Activated naive CD8-positive, alpha-beta T cell treated with anti-CD3 and anti-CD28 coated beads for 36 hours (primary cell): ENCODE measurements around the gene RHOB. TPM values are rescaled to one million over a fixed set of nuclear protein-coding genes. Genes with fewer than 3 reads are reported as not detected.
A peak's percentile ranks its signal among the peaks of the same experiment; 100 is the strongest.
"Not testable (repeated sequence)": the region's sequence is repeated elsewhere in the genome, so short reads cannot be mapped to it uniquely, and the experiment has no call there.

Experiments
- DNase-seq: peaks from one replicate; pipeline ENCODE4 v3.0.0; 2021
- H3K27ac Mint-ChIP-seq: one replicate; pipeline ENCODE4 v1.8.0; 2022; ENCODE audit warnings: mild to moderate bottlenecking, moderate library complexity, mixed read lengths
- H3K27me3 Mint-ChIP-seq: one replicate; pipeline ENCODE4 v1.8.0; 2022; ENCODE audit warnings: mild to moderate bottlenecking, mixed read lengths
- H3K36me3 Mint-ChIP-seq: one replicate; pipeline ENCODE4 v1.8.0; 2021; ENCODE audit warnings: mild to moderate bottlenecking, mixed read lengths
- H3K4me1 Mint-ChIP-seq: one replicate; pipeline ENCODE4 v1.8.0; 2021; ENCODE audit warnings: mixed read lengths
- H3K4me3 Mint-ChIP-seq: one replicate; pipeline ENCODE4 v1.8.0; 2022; ENCODE audit warnings: mild to moderate bottlenecking, moderate library complexity, mixed read lengths
- H3K9me3 Mint-ChIP-seq: one replicate; pipeline ENCODE4 v1.8.0; 2022; ENCODE audit warnings: mixed read lengths
- total RNA-seq, 2 experiments: library from RNA; stranded (reverse); gene quantifications; one replicate each; pipeline ENCODE4 v1.2.3, GENCODE V29; 2021

Gene RHOB
- total RNA-seq, 2 experiments from 2014 or later, result 13.4 to 13.7 TPM

DNA sequence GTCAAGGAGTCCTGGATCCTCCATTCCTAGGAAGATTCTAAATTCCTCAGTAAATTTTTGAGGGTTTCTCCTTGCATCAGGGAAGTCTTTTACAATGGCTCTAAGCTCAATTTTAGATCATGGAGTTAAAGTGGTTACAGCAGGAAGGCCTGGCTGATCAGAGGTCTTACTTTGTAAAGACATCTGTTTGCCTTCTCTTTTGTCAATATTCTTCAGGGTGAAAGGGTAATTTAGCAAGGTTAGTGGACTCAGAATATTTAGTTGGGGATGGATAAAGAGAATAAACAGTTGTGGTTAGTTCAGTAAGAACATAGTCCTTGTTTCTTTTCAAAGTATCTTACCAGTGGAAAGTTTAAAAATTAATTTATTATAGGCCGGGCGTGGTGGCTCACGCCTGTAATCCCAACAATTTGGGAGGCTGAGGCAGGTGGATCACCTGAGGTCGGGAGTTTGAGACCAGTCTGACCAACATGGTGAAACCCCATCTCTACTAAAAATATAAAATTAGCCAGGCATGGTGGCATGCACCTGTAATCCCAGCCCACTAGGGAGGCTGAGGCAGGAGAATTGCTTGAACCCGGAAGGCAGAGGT is 29.5 kb upstream of the RHOB start:
- not testable (repeated sequence) for H3K9me3 Mint-ChIP-seq, H3K4me1 Mint-ChIP-seq, H3K27ac Mint-ChIP-seq, H3K36me3 Mint-ChIP-seq, H3K27me3 Mint-ChIP-seq, DNase-seq, H3K4me3 Mint-ChIP-seq

DNA sequence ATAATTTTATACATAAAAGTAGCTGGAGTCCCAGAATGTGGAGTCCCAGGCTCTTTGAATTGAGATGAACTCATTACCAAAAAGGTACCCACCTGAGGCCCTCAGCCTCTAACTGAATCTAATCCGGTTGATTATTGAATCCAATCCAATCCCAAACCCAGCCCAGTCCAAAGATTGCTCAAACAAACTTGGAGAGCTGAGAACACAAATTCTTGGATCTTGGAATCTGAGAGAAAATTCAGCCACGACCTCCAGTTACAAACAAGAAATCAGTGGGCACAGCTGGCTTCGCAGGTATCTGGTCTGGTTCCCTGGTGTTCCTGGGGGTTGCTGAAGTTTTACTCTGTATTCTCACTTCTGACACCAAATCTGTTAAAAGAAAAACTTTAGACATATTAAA is 28.4 kb upstream of the RHOB start:
- Mint-ChIP-seq H3K9me3 (no peaks in the 10 kb centered on the region), H3K27me3 (peaks cover 9% of the 10 kb centered on the region), H3K36me3 (peaks cover 2% of the 10 kb centered on the region), H3K4me3 (no peak overlapping the region), H3K4me1 (no peaks in the 10 kb centered on the region), H3K27ac (no peak overlapping the region)
- no peak for DNase-seq

DNA sequence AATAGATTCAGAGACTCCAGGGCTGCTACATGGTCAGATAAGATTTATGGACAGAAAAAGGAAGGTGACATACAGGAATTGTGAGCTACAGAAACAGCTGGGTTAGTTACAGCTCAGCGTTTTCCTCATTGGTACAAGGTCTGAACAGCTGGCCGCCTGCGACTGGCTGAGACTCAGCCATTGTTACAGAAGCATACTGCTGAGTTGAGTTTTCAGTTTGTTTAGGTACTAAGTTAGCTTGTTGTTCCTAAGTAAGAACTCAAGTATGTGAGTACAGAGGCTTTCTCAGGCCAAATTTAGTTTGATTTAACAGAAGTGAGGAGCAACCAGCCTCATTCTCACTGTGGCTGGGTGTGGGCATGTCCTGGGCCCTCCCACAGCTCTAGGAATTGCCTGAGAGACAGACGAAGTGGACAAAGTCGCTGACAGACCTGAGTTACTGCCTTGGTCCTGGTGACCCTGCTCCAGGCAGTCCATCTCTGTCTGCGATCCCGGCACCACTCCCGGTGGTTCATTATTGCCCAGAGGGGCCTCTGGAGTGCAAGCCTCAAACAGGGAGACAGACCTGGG is 27.8 kb upstream of the RHOB start:
- Mint-ChIP-seq H3K36me3 (peaks cover 2% of the 10 kb centered on the region), H3K4me3 (no peak overlapping the region), H3K9me3 (no peaks in the 10 kb centered on the region), H3K27me3 (peaks cover 9% of the 10 kb centered on the region), H3K27ac (no peak overlapping the region), H3K4me1 (peaks cover 1% of the 10 kb centered on the region)
- DNase-seq, result no peak

DNA sequence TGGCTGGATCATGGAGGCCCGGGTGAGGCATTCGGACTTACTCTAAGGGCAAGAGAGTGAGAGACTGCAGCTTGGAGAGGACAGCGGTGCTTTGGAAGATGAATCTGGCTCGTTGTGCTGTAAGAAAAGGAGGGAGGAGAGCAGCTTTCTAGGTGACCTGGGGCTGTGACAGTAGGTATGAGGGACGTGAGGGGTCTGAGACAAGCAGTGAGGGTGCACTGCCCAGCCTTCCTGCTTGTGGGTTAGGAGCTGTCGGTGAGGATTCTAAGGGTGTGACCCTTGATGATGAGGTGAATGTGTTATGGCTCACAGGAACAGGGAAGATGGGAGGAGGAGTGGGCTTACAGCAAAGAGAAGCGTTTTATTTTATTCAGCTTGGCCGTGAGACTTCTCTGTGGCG is 27.1 kb upstream of the RHOB start:
- H3K4me1 Mint-ChIP-seq, result peaks cover 5% of the 10 kb centered on the region
- no peak overlapping the region for H3K27ac Mint-ChIP-seq
- peaks cover 7% of the 10 kb centered on the region for H3K27me3 Mint-ChIP-seq
- no peaks in the 10 kb centered on the region for H3K9me3 Mint-ChIP-seq
- peaks cover 2% of the 10 kb centered on the region for H3K36me3 Mint-ChIP-seq
- DNase-seq, result no peak
- no peak overlapping the region for H3K4me3 Mint-ChIP-seq

DNA sequence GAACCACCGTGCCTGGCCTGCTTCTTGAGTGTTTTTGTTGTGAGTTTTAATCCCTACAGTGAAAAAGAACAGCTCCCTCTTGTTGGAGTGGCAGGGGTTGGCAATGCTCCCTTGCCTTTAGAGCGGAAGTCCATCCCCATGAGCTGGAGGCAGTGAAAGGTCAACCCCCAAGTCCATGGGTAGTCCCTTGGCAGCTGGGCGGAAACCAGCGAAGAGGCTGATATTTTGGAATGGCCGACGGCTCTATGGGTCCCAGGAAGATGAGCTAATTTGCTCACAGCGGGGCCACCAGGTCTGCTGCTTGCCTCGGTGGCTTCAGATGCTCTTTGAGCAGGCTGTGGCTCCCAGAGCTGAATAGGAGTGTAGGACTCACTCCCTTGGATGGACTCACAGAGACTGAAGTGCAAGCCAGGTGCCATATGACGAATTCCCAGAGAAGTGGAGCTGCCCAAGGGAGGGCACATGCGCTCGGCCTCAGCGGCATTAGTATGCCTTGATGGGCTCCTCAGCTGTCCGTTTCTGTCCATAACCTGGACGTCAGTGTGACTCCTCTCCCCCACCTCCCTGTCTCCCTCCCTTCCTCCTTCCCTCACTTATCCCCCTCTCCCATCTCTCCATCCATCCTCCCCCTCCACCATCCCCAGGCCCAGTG is 25.4 kb upstream of the RHOB start:
- no peaks in the 10 kb centered on the region for H3K36me3 Mint-ChIP-seq
- H3K9me3 Mint-ChIP-seq, result no peaks in the 10 kb centered on the region
- H3K27ac Mint-ChIP-seq, result no peak overlapping the region
- no peaks in the 10 kb centered on the region for H3K27me3 Mint-ChIP-seq
- no peak overlapping the region for H3K4me3 Mint-ChIP-seq
- H3K4me1 Mint-ChIP-seq, result peaks cover 13% of the 10 kb centered on the region
- no peak for DNase-seq

DNA sequence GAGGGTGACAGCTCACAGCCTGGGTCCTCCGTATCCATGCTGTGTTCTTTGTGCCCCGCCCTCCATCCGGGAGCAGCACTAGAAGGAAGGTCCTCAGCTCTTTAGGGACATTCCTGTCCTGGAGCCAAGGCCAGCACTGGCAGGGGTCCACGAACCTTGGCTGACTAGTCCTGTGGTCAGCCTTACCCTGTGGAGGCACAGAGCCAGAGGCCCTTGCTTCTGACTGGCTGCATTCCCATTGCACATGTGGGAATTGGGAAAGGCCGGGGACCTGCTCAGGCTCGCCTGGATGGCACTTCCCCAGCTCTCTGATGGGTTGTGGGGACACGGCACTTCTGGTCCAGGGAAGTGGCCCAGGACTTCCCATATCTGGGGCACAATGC is 24.9 kb upstream of the RHOB start:
- no peak for DNase-seq

DNA sequence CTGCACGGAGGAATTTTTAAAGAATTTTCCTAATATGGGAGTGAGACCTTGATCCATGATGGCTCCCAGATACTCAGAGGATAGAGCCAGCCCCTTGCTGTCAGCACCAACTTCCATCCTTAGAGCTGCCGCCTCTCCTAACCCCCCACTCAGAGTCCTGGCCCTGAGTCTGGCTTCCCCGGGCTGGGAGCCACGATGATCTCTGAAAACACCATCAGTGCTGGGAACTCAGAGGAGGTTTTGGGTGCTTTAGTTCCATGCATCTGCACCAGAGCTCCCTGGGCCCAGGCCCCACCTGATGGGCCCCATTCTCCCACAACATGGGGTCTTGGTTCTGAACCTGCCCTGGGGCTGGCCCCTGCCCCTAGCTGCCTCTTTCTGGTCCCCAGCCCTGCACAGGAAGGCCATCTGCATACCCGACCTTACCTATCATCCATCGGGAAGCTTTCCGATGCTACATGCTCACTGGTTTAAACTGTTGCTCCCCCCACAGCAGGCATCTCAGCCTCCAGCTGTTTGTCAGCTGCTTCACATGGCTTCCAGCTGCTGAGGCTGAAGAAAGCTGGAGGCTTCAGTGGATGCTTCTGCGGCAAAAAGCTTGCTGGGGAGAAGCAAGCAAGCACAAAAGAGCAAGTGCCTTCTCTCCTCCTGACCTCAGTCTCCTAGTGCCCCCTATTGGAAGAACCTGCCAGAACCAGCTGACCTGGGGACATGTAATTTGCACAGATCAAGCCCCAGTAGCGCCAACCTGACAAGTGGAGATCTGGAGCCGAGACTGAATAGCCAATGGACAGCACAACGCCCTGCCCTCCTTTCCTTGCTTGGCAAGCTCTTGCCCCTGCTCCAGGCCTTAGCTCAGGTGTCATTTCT is 24.2 kb upstream of the RHOB start:
- H3K27ac Mint-ChIP-seq, result no peak overlapping the region

More for the DNA sequence above, 24.9 kb upstream of the RHOB start:
- no peaks in the 10 kb centered on the region for H3K27me3 Mint-ChIP-seq
- no peak overlapping the region for H3K27ac Mint-ChIP-seq
- H3K36me3 Mint-ChIP-seq, result no peaks in the 10 kb centered on the region
- H3K9me3 Mint-ChIP-seq, result no peaks in the 10 kb centered on the region
- H3K4me1 Mint-ChIP-seq, result peaks cover 13% of the 10 kb centered on the region
- H3K4me3 Mint-ChIP-seq, result no peak overlapping the region

DNA sequence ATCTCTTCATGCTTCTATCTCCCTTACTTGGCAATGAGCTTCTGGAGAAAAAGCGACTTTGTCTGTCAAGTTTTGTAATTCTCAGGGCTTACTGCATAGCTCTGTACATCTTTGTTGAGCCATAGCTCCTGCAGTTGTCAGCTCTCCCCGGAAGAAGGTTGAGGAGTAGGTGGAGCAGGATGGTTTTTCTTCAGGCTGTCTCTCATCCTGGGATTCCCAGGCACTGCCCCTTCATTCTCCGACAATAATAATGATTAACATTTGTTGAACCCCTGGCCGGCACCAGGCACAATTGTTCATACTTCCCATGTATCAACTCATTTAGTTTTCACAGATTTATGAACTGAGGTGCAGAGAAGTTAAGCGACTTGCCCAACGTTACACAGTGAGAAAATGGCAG is 23.5 kb upstream of the RHOB start:
- Mint-ChIP-seq H3K4me3 (no peak overlapping the region), H3K27ac (no peak overlapping the region), H3K4me1 (peaks cover 13% of the 10 kb centered on the region), H3K27me3 (no peaks in the 10 kb centered on the region), H3K36me3 (no peaks in the 10 kb centered on the region), H3K9me3 (no peaks in the 10 kb centered on the region)
- DNase-seq, result no peak

More for the DNA sequence above, 24.2 kb upstream of the RHOB start:
- Mint-ChIP-seq H3K9me3 (no peaks in the 10 kb centered on the region), H3K27me3 (no peaks in the 10 kb centered on the region), H3K4me3 (no peak overlapping the region), H3K4me1 (peaks cover 13% of the 10 kb centered on the region), H3K36me3 (no peaks in the 10 kb centered on the region)
- no peak for DNase-seq

DNA sequence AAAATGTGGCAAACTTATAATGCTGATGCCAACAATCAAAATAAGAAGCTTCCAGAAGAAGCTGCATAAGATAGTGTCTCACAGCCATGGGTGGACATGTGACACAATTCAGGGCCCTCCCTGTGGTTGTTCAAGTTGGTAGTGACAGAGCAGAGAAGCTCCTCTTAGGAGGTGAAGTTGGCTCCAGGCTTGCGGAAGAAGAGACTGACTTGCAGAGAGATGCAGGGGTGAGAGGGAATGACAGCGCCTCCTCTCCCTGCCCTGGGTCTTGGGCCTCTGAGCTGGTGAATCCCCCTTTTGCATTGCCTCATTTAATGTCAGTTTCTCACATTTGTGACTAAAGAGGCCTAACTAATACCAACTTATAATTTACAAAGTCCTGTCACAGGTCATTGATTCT is 23.0 kb upstream of the RHOB start:
- Mint-ChIP-seq H3K4me1 (peaks cover 13% of the 10 kb centered on the region), H3K9me3 (no peaks in the 10 kb centered on the region), H3K27me3 (no peaks in the 10 kb centered on the region), H3K4me3 (no peak overlapping the region), H3K36me3 (no peaks in the 10 kb centered on the region), H3K27ac (no peak overlapping the region)
- DNase-seq, result no peak

DNA sequence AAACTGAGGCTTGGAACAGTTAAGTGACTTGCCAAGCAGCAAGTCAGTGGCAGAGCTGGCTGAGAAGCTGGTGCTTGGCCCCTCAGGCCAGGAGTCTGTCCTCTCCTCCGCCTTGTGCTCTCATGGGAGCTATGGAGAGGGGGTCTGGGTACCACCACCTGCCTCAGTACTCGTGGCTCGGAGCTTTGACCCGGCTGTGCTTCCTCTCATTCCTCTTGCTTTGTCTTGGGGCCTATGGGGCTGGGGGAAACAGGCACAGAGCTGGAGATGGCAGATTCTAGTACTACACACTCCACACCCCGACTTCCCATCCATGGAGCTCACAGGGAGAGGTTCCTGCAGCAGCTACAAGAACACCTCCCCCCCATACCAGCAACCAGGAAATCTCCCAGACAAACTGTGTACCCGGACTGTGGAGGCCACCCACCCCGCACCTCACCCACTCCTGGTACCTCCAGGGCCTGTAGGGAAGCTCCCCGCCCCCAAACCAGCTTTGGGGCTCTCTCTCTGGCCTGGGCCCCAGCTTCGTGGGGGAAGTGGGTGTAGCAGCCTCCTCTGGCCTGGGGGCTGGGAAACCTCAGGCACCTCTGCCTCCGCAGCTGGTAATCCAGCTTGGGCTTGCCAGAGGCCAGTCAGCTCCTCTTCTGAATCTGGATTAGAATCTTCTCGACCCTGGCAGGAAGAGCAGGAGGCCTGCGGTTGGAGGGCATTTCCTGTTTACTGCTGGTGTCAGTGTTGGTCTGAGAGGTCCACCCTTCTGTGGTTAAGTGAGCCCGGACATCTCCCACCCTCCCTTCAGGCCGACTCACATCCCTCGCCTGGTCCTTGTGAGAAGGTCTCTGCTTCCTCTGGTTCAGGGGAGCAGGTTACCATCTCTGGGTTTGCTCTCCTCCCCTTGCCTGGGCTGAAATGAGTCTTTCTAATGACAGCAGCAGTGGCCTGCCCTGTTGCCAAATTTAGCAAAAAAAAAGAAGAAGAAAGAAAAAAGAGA is 22.3 kb upstream of the RHOB start:
- peak; percentile 10 for DNase-seq
- H3K36me3 Mint-ChIP-seq, result no peaks in the 10 kb centered on the region
- H3K9me3 Mint-ChIP-seq, result no peaks in the 10 kb centered on the region
- peaks cover 13% of the 10 kb centered on the region for H3K4me1 Mint-ChIP-seq
- no peak overlapping the region for H3K4me3 Mint-ChIP-seq
- H3K27me3 Mint-ChIP-seq, result no peaks in the 10 kb centered on the region
- peak overlapping the region; percentile 50 for H3K27ac Mint-ChIP-seq

DNA sequence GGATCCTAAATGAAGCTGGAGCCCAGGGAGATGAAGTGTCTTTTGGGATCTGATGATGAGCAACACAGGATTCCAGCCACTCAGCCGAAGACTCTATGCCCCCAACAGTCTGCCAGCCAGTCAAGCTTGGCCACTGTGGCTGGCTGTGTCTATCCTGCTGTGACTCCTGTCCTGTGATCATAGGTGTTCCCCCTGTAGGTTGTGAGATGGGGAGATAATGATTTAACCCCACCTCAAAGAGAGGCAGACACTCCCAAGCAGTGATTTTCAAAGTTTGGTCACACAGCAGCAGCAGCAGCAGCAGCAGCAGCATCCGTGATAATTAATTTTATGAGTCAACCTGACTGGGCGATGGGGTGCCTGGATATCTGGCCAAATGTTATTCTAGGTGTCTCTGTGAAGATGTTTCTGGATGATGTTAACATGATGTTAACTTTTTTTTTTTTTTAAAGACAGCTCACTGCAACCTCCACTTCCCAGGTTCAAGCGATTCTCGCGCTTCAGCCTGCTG is 21.4 kb upstream of the RHOB start:
- H3K4me1 Mint-ChIP-seq, result peaks cover 13% of the 10 kb centered on the region
- no peak overlapping the region for H3K4me3 Mint-ChIP-seq
- H3K9me3 Mint-ChIP-seq, result no peaks in the 10 kb centered on the region
- H3K36me3 Mint-ChIP-seq, result no peaks in the 10 kb centered on the region
- no peak overlapping the region for H3K27ac Mint-ChIP-seq
- H3K27me3 Mint-ChIP-seq, result no peaks in the 10 kb centered on the region
- no peak for DNase-seq

DNA sequence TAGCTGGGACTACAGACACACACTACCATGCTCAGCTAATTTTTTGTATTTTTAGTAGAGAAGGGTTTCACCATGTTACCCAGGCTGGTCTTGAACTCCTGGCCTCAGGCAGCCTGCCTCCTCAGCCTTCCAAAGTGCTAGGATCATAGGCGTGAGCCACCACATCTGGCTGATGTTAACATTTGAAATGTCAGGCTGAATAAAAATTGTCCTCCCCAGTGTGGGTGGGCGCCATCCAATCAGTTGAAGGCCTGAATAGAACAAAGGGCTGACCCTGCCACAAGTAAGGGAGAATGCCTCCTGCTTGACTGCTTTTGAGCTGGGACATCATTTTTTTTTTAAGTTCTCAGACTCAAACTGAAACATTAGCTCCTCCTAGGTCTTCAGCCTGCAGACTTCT is 21.0 kb upstream of the RHOB start:
- Mint-ChIP-seq H3K9me3 (no peaks in the 10 kb centered on the region), H3K27ac (no peak overlapping the region), H3K36me3 (no peaks in the 10 kb centered on the region), H3K27me3 (no peaks in the 10 kb centered on the region), H3K4me1 (peaks cover 17% of the 10 kb centered on the region), H3K4me3 (no peak overlapping the region)
- no peak for DNase-seq

DNA sequence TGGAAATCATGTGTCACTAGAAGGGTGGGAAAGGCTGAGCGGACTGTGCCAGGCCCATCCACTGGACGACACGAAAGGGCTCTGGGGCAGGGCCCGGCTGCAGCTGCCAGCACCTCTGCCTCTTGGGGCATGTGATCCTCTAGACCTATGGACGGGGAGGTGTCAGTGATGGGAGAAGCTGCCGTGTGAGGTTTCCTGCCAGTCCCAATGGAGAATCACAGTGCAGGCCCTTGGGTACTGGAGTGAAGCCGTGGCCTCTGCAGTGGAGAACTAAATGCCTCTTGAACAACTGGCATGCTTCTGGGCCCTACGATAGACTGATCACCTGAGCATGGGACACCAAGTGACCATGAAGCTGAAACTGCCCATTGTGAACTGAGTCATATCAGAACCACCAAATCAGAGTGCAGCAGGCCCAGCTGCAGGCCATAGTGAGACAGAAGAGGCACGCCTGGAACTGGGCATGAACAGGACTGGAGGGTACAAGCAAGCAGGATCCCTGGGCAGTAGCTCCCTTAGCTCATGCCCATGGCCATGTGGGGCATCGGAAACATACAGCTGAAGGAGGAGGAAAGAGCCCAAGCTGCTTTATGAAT is 18.8 kb upstream of the RHOB start:
- H3K36me3 Mint-ChIP-seq, result no peaks in the 10 kb centered on the region
- peaks cover 24% of the 10 kb centered on the region for H3K4me1 Mint-ChIP-seq
- H3K27me3 Mint-ChIP-seq, result peaks cover under 1% of the 10 kb centered on the region
- no peak for DNase-seq
- no peaks in the 10 kb centered on the region for H3K9me3 Mint-ChIP-seq
- no peak overlapping the region for H3K4me3 Mint-ChIP-seq
- no peak overlapping the region for H3K27ac Mint-ChIP-seq
